SU-DHL-6 (cell line): ENCODE measurements around the gene SUSD4.

Source experiments
- CTCF ChIP-seq: fragments of 200-600 bp; sonication (generic); IDR thresholded peaks from one replicate; pipeline ENCODE4 v1.5.1; 2017; ENCODE audit warnings: antibody characterized with exemption, mild to moderate bottlenecking, low read length, moderate library complexity; ENCODE audit not compliant: insufficient read depth, poor library complexity, severe bottlenecking
- EZH2phosphoT487 ChIP-seq: fragments of 200-600 bp; sonication (generic), shearing (Covaris generic); conservative IDR thresholded peaks from 2 replicates; pipeline ENCODE4 v1.6.1; 2018; ENCODE audit warnings: mild to moderate bottlenecking, antibody characterized with exemption, low read length, moderate library complexity, mixed read lengths

DNA sequence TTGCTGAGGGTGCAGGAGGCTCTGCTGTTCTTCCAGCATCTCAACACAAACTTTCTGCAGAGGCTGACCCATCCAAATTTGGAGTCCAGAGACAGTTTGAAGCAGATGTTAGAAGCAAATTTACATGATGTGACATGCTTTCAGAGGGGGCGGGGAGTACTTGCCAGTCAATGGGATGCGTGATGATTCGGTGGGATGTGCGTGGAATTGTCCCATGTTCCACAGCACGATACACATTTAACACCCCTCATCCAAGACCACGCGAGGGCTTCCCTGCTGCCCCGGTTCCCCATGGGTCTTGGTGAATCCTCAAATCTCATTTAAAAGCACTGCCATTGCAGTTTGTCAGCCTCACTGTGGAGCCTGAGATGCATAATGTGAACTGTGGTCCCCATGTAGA lies 142.3 kb downstream of the SUSD4 start:
- TF ChIP-seq CTCF: no peak
- no peak for TF ChIP-seq EZH2phosphoT487
